ENCODE results near the gene EEF1AKMT3. TPM values are rescaled to one million over a fixed set of nuclear protein-coding genes. Genes with fewer than 3 reads are reported as not detected.
"Not testable (repeated sequence)": the region's sequence is repeated elsewhere in the genome, so short reads cannot be mapped to it uniquely, and the experiment has no call there.

EEF1AKMT3 gene
- total RNA-seq, 2 donors from 2014 or later, result 2.0 to 3.2 TPM

GRCh38 chr12:57810450-57810849, 38.0 kb downstream of the EEF1AKMT3 start:
- DNase-seq (ENCODE audit: low spot score) (no peak), ATAC-seq (no peak)
- H3K36me3 Mint-ChIP-seq, result no peaks in the 10 kb centered on the region
- H3K4me1 Mint-ChIP-seq (ENCODE audit: low read depth in 2 of 2), result no peaks in the 10 kb centered on the region
- H3K27me3 Mint-ChIP-seq, result no peaks in the 10 kb centered on the region
- H3K27ac Mint-ChIP-seq, result no peak overlapping the region
- no peaks in the 10 kb centered on the region for H3K9me3 Mint-ChIP-seq
- H3K4me3 Mint-ChIP-seq, result no peak overlapping the region

GRCh38 chr12:57811028-57811755, 38.8 kb downstream of the EEF1AKMT3 start:
- H3K4me1 Mint-ChIP-seq (ENCODE audit: low read depth in 2 of 2), result no peaks in the 10 kb centered on the region
- no peaks in the 10 kb centered on the region for H3K36me3 Mint-ChIP-seq
- no peaks in the 10 kb centered on the region for H3K27me3 Mint-ChIP-seq
- DNase-seq (ENCODE audit: low spot score) (no peak), ATAC-seq (no peak)
- H3K4me3 Mint-ChIP-seq, result no peak overlapping the region
- H3K27ac Mint-ChIP-seq, result no peak overlapping the region
- H3K9me3 Mint-ChIP-seq, result no peaks in the 10 kb centered on the region

DNA sequence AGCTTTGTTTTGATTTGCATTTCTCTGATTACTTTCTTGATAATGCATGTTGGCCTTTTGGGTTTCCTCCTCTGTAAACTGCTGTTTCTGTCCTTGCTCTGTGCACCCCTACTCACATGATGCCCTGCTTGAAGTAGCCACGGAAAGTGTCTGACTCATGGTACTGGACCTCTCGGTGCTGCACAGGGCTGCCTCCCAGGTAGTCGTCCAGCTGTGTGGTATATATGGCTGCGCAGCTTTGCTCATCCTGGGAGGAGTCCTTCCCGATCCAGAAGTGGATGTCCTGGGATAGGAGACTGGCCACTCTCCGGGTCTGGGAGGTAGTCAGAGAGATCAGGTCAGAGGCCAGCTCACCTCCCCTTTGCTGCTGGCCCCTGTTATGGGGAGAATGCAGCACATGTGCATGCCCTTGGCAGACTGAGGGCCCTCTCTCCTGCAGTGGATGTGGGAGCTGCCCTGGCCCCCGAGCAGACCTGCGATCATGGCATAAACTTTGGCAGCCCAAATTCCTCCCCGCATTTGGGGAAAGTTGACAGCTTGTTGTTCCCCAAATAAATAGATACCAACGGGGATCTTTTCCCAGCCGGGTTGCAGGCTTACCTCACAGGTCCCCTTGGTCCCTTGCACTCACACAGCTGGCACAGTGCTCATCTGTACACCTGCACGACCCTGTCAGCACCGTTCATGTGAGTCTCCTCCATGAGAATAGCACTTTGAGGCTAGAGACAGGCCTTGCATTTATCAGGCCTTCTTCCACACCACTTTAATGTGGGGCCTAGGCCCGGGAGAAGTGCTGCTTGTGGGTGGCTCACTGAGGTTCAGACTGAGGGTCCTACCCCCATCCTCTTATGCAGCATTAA, 40.9 kb downstream of the EEF1AKMT3 start:
- DNase-seq (ENCODE audit: low spot score) (no peak), ATAC-seq (no peak)
- no peaks in the 10 kb centered on the region for H3K9me3 Mint-ChIP-seq
- H3K4me3 Mint-ChIP-seq, result no peak overlapping the region
- no peak overlapping the region for H3K27ac Mint-ChIP-seq
- no peaks in the 10 kb centered on the region for H3K4me1 Mint-ChIP-seq (ENCODE audit: low read depth in 2 of 2)
- no peaks in the 10 kb centered on the region for H3K27me3 Mint-ChIP-seq
- no peaks in the 10 kb centered on the region for H3K36me3 Mint-ChIP-seq

DNA sequence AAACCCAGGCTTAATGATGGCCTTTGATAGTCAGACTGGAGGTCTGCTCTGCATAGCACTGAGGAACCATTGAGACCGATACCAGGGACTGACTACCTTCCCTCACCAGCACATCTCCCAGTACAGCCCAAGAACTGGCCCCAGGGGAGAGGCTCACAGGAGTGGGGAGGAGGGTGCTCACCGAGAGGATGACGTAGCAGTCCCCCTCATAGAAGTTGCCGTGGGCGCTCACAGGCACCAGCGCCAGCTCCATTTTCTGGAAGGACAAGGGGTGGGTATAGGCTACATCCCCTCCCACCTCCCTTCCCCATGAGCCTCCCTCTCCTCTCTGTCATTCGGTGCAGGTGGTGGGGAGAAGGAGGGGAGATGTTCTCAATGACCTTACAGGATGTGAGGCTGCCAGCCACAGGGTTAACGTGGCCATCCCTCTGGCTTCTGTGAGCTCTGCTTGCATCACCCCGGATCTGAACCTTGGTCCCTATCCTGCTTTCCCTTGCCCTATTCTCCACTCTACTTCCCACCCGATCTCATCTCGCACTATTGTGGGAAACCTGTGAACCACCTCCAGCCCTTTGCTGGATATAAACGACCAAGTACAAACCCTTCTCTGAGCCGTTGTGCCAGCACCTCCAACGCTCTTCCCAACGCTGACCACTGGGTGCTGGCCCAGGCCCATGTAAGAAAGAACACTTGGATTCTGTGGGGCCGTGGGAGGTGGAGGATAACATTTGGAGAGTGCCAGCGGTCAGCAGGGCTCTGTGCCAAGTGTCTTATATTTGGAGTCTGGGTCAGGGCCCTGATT, 41.8 kb downstream of the EEF1AKMT3 start:
- no peaks in the 10 kb centered on the region for H3K4me1 Mint-ChIP-seq (ENCODE audit: low read depth in 2 of 2)
- H3K27ac Mint-ChIP-seq, result no peak overlapping the region
- H3K27me3 Mint-ChIP-seq, result no peaks in the 10 kb centered on the region
- no peaks in the 10 kb centered on the region for H3K9me3 Mint-ChIP-seq
- no peaks in the 10 kb centered on the region for H3K36me3 Mint-ChIP-seq
- ATAC-seq, result no peak
- no peak for DNase-seq (ENCODE audit: low spot score)
- H3K4me3 Mint-ChIP-seq, result no peak overlapping the region

DNA sequence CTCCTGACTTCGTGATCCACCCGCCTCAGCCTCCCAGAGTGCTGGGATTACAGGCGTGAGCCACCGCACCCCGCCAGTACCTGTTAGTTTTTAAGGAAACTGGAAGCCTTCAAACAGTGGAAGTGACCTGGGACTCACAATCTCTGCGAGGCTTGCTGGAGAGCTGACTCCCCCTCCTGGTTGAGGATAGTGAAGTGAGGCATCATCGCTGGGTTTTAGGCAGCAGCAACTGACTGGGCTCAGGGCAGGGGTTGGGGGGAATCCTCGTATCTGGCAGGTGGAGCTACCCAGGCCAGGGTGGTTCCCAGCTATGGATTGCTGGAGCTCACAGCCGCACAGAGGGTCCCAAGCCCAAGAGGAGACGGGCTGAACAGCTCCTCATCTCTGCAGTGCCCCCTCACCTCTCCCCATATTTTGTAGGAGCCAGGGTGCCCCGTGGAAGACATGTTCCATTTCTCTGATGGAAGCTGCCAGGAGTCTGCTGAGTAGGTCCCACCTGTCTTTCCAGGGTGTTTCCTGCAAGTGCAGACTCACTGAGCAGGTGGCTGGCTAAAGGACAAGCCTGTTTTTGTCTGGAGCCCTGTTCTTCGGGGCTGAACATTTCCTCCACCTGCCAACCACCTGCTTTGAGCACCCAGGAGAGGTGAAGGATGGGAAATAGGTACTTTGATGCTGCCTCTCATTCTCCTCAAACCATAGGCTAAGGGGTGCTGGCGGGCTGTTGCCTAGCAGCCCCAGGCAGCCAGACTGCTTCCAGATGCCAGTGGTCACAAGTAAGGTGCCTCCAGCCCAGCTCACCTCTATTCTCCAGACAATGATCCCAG, 43.0 kb downstream of the EEF1AKMT3 start:
- no peak for DNase-seq (ENCODE audit: low spot score)
- Mint-ChIP-seq H3K27ac (no peak overlapping the region), H3K4me3 (no peak overlapping the region), H3K27me3 (no peaks in the 10 kb centered on the region), H3K36me3 (no peaks in the 10 kb centered on the region), H3K4me1 (ENCODE audit: low read depth in 2 of 2) (no peaks in the 10 kb centered on the region), H3K9me3 (no peaks in the 10 kb centered on the region)
- ATAC-seq, result no peak

- Mint-ChIP-seq H3K4me3 (no peak overlapping the region), H3K27me3 (no peaks in the 10 kb centered on the region), H3K4me1 (ENCODE audit: low read depth in 2 of 2) (no peaks in the 10 kb centered on the region), H3K27ac (no peak overlapping the region), H3K9me3 (no peaks in the 10 kb centered on the region), H3K36me3 (no peaks in the 10 kb centered on the region)
- DNase-seq (ENCODE audit: low spot score) (no peak), ATAC-seq (no peak)
Observed at GRCh38 chr12:57816001-57816854, 43.8 kb downstream of the EEF1AKMT3 start.

DNA sequence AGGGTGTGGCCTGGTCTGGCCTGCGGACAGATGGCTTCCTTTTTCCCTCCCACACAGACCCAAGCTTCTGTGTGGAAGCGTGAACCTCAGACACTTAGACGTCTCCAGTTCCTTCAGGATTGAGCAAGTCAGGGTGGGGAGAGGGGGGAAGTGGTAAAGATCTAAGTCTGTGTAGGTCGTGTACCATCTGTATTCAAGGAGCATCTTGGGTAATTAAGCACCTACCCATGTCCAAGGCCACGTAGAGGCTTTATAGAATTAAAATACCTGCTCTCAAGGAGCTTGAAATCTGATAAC, 44.4 kb downstream of the EEF1AKMT3 start:
- Mint-ChIP-seq H3K9me3 (no peaks in the 10 kb centered on the region), H3K4me3 (no peak overlapping the region), H3K4me1 (ENCODE audit: low read depth in 2 of 2) (no peaks in the 10 kb centered on the region), H3K27me3 (no peaks in the 10 kb centered on the region), H3K27ac (no peak overlapping the region), H3K36me3 (no peaks in the 10 kb centered on the region)
- no peak for DNase-seq (ENCODE audit: low spot score)
- ATAC-seq, result peak in 1 of 2 donors; percentile 43

DNA sequence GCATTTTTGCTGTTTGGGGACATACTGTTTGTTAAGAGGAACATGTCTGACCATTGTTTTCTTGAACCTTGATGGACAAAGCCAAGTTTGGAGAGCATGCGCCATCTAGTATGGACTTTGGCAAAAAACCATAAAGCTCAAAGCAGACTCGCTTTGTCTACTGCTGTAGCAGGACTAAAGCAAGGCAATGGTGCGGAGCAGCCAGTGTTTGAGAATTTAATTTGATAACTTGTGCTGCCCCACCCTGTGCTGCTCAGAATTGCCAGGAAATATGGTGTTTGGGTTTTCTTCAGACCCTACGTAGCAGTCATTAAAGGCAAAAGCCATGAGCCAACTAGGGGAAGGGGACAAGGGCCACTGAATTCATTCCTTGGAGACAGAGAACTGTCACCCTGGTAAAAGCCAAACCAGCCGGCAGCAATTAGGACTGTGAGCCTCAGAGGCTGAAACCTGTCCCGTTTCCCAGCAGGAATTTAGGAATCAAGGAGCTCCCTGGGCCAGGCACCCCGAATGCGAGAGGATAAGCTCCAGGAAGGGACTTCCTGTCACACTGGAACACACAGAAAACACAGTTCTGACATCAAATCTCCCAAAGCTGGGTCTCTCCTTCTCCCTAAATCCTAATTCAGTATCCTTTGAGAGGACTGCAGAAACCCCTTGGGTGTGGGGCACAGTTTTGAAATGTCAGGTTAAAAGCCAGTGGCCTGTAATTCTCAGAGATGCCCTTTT, 45.0 kb downstream of the EEF1AKMT3 start:
- ATAC-seq, result no peak
- Mint-ChIP-seq H3K4me3 (no peak overlapping the region), H3K4me1 (ENCODE audit: low read depth in 2 of 2) (no peaks in the 10 kb centered on the region), H3K27ac (no peak overlapping the region), H3K27me3 (no peaks in the 10 kb centered on the region), H3K36me3 (no peaks in the 10 kb centered on the region), H3K9me3 (no peaks in the 10 kb centered on the region)
- DNase-seq (ENCODE audit: low spot score), result no peak

DNA sequence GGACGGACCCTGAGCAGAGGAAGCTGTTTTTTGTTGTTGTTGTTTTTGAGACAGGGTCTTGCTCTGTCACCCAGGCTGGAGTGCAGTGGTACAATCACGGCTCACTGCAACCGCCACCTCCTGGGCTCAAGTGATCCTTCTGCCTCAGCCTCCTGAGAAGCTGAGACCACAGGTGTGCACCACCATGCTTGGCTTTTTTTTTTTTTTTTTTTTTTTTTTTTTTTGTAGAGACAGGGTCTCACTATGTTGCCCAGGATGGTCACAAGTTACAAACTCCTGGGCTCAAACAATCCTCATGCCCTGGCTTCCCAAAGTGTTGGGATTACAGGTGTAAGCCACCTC, 45.5 kb downstream of the EEF1AKMT3 start:
- not testable (repeated sequence) for H3K9me3 Mint-ChIP-seq; DNase-seq (ENCODE audit: low spot score); H3K4me1 Mint-ChIP-seq (ENCODE audit: low read depth in 2 of 2); H3K27me3 Mint-ChIP-seq; ATAC-seq; H3K4me3 Mint-ChIP-seq; H3K36me3 Mint-ChIP-seq
- peak overlapping the region in 1 of 2 donors; percentile 22 for H3K27ac Mint-ChIP-seq

- not testable (repeated sequence) for H3K27me3 Mint-ChIP-seq; ATAC-seq; H3K4me3 Mint-ChIP-seq; H3K9me3 Mint-ChIP-seq; H3K4me1 Mint-ChIP-seq (ENCODE audit: low read depth in 2 of 2); H3K36me3 Mint-ChIP-seq; H3K27ac Mint-ChIP-seq; DNase-seq (ENCODE audit: low spot score)
Observed at GRCh38 chr12:57820119-57820518, 47.7 kb downstream of the EEF1AKMT3 start.

DNA sequence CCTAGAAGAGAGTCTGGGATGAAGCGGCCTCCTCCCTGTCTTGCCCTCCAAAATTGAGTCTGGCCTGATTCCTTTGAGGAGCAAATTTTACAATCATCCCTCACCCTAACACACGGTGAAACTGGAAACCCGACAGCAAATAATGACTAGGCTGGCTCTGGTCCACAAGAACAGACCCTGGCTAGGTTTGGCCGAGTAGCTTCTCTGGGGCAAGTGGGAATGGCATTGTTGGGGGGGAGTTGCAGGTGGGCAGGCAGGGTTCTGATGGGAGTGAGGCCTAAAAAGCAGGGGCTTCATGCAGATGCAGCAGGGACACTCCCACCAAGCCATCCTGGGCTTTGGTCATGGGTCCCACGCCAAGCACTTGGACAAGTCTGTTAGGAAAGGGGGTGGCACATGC, 48.6 kb downstream of the EEF1AKMT3 start:
- not testable (repeated sequence) for ATAC-seq; H3K36me3 Mint-ChIP-seq; H3K4me1 Mint-ChIP-seq (ENCODE audit: low read depth in 2 of 2); H3K4me3 Mint-ChIP-seq; DNase-seq (ENCODE audit: low spot score); H3K9me3 Mint-ChIP-seq; H3K27me3 Mint-ChIP-seq
- peak overlapping the region in 1 of 2 donors; percentile 23 for H3K27ac Mint-ChIP-seq

DNA sequence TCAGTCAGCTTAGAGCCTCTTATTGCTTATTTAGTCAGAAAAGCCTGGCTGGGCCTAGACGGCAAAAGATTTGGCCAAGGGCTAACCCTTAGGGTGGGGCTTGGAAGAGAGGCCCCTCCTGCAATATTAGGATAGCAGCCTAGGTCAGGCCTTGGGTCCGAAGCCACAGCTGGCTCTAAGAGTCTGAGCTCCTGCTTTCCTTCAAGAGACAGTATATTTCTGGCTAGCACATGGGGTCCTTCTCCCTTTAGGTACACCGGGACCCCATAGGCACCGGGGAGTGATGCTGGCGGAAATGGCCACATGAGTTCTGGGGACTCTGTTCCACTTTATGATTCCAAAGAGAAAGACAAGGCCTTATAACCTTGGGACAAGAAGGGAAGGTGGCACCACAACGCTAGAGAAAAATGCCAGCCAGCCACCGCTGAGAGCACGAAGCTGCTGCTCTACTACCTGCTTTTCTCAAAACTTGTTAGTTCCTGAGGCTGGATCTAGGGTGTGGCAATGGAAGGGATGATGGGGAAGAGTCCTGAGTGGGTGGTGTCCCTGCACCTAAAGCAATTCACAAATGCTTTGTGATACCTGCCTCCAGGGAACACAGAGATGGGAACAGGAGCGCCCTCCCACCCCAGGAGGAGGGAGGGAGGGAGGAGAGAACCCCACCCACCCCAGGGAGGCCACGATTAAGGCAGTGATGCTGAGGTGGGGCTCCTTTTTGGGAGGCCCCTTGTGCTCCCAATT, 49.2 kb downstream of the EEF1AKMT3 start:
- H3K27me3 Mint-ChIP-seq, result no peaks in the 10 kb centered on the region
- DNase-seq (ENCODE audit: low spot score), result no peak
- peaks cover 5% of the 10 kb centered on the region for H3K36me3 Mint-ChIP-seq
- H3K4me3 Mint-ChIP-seq, result no peak overlapping the region
- no peak for ATAC-seq
- no peak overlapping the region for H3K27ac Mint-ChIP-seq
- H3K9me3 Mint-ChIP-seq, result no peaks in the 10 kb centered on the region
- peaks cover 0 to 3% of the 10 kb centered on the region in 2 donors for H3K4me1 Mint-ChIP-seq (ENCODE audit: low read depth in 2 of 2)
